Suprapubic skin (tissue), 4 donors: ENCODE results near the gene RNASEH1.

ENCODE experiments used
- CTCF ChIP-seq, 2 donors: fragments of 200-600 bp in 1 of 2; fragments of 450-650 bp in 1 of 2; sonication (generic) in 1 of 2; IDR thresholded peaks; one replicate each; pipeline ENCODE4 v1.5.1; 2016 to 2019; ENCODE audit warnings: antibody characterized with exemption in 2 of 2, mild to moderate bottlenecking in 1 of 2, moderate library complexity in 1 of 2
- EP300 ChIP-seq: sonication (generic); formaldehyde crosslinking; IDR thresholded peaks from one replicate; pipeline ENCODE4 v1.6.1; 2017; ENCODE audit warnings: antibody characterized with exemption
- POLR2A ChIP-seq, 2 donors: fragments of 450-650 bp; IDR thresholded peaks; one replicate each; pipeline ENCODE4 v1.6.1; 2017; ENCODE audit warnings: antibody characterized with exemption in 2 of 2, mild to moderate bottlenecking in 2 of 2, moderate library complexity in 2 of 2
- POLR2AphosphoS5 ChIP-seq, 3 donors: sonication (generic); formaldehyde crosslinking; IDR thresholded peaks; one replicate each; pipeline ENCODE4 v1.6.1; 2017; ENCODE audit warnings: antibody characterized with exemption in 3 of 3

GRCh38 chr2:3522961-3523421 is 35.1 kb downstream of the RNASEH1 start:
- TF ChIP-seq CTCF (IDR thresholded peaks at IDR 0.05) (no peak), POLR2A (IDR thresholded peaks at IDR 0.05) (no peak), POLR2AphosphoS5 (IDR thresholded peaks at IDR 0.05) (no peak), EP300 (no peak)
